ENCODE results near the gene PREX1. TPM values are rescaled to one million over a fixed set of nuclear protein-coding genes. Genes with fewer than 3 reads are reported as not detected.

Gene PREX1
- total RNA-seq, 2 experiments from 2014 or later: 36.5 to 39.2 TPM

GRCh38 chr20:48745330-48745729 lies 82.5 kb downstream of the PREX1 start:
- no peak overlapping the region for H3K27ac Mint-ChIP-seq
- H3K4me3 Mint-ChIP-seq: no peak overlapping the region
- CTCF ChIA-PET: interaction anchor here (0.7 kb wide), 1 partner anchor 141 kb away, joined by 3 read pairs; no protein-coding TSS in a partner anchor
- peaks cover 16% of the 10 kb centered on the region for H3K36me3 Mint-ChIP-seq (ENCODE audit: low read depth)
- POLR2A ChIA-PET: interaction anchor here (1.0 kb wide), 1 partner anchor 11 kb away, joined by 3 read pairs; no protein-coding TSS in a partner anchor
- no peaks in the 10 kb centered on the region for H3K9me3 Mint-ChIP-seq (ENCODE audit: low read depth)
- no peak for DNase-seq
- intact Hi-C loops (cut with DNase I, micrococcal nuclease): no loop called here
- ATAC-seq: no peak
- H3K4me1 Mint-ChIP-seq: peaks cover 24% of the 10 kb centered on the region
- H3K27me3 Mint-ChIP-seq: no peaks in the 10 kb centered on the region

- ChIA-PET POLR2A (no interaction called here), CTCF (interaction anchor here (1.1 kb wide), 1 partner anchor 18 kb away, joined by 3 read pairs; no protein-coding TSS in a partner anchor)
- intact Hi-C loops (cut with DNase I, micrococcal nuclease): no loop called here
- Mint-ChIP-seq H3K4me3 (no peak overlapping the region), H3K27ac (no peak overlapping the region), H3K4me1 (peaks cover 26% of the 10 kb centered on the region), H3K9me3 (ENCODE audit: low read depth) (no peaks in the 10 kb centered on the region), H3K27me3 (no peaks in the 10 kb centered on the region), H3K36me3 (ENCODE audit: low read depth) (peaks cover 14% of the 10 kb centered on the region)
- DNase-seq: no peak
- no peak for ATAC-seq
Measured at GRCh38 chr20:48744515-48744914, 83.3 kb downstream of the PREX1 start.

- Mint-ChIP-seq H3K4me3 (no peak overlapping the region), H3K9me3 (ENCODE audit: low read depth) (no peaks in the 10 kb centered on the region), H3K36me3 (ENCODE audit: low read depth) (peaks cover 14% of the 10 kb centered on the region), H3K27me3 (no peaks in the 10 kb centered on the region), H3K27ac (peak overlapping the region; percentile 6), H3K4me1 (peaks cover 28% of the 10 kb centered on the region)
- POLR2A ChIA-PET: no interaction called here
- ATAC-seq (no peak), DNase-seq (no peak)
- intact Hi-C loops (cut with DNase I, micrococcal nuclease): no loop called here
- CTCF ChIA-PET: interaction anchor here (1.1 kb wide), 1 partner anchor 17 kb away, joined by 3 read pairs; no protein-coding TSS in a partner anchor
Measured at GRCh38 chr20:48743807-48744206, 84.0 kb downstream of the PREX1 start.

GRCh38 chr20:48742912-48743680 lies 84.7 kb downstream of the PREX1 start:
- ChIA-PET CTCF (no interaction called here), POLR2A (no interaction called here)
- intact Hi-C loops (cut with DNase I, micrococcal nuclease): no loop called here
- H3K36me3 Mint-ChIP-seq (ENCODE audit: low read depth): peaks cover 14% of the 10 kb centered on the region
- ATAC-seq: no peak
- no peaks in the 10 kb centered on the region for H3K27me3 Mint-ChIP-seq
- H3K27ac Mint-ChIP-seq: peak overlapping the region; percentile 4
- no peak for DNase-seq
- H3K4me1 Mint-ChIP-seq: peaks cover 28% of the 10 kb centered on the region
- H3K4me3 Mint-ChIP-seq: no peak overlapping the region
- no peaks in the 10 kb centered on the region for H3K9me3 Mint-ChIP-seq (ENCODE audit: low read depth)

- intact Hi-C loops (cut with DNase I, micrococcal nuclease): no loop called here
- H3K4me1 Mint-ChIP-seq: peaks cover 33% of the 10 kb centered on the region
- H3K27ac Mint-ChIP-seq: no peak overlapping the region
- no peak overlapping the region for H3K4me3 Mint-ChIP-seq
- H3K9me3 Mint-ChIP-seq (ENCODE audit: low read depth): no peaks in the 10 kb centered on the region
- no peak for ATAC-seq
- DNase-seq: no peak
- peaks cover 19% of the 10 kb centered on the region for H3K36me3 Mint-ChIP-seq (ENCODE audit: low read depth)
- POLR2A ChIA-PET: no interaction called here
- CTCF ChIA-PET: no interaction called here
- H3K27me3 Mint-ChIP-seq: no peaks in the 10 kb centered on the region
Measured at GRCh38 chr20:48742233-48742632, 85.6 kb downstream of the PREX1 start.

- intact Hi-C loops (cut with DNase I, micrococcal nuclease): no loop called here
- DNase-seq: no peak
- Mint-ChIP-seq H3K4me3 (no peak overlapping the region), H3K9me3 (ENCODE audit: low read depth) (no peaks in the 10 kb centered on the region), H3K36me3 (ENCODE audit: low read depth) (peaks cover 22% of the 10 kb centered on the region), H3K27me3 (no peaks in the 10 kb centered on the region), H3K4me1 (peaks cover 34% of the 10 kb centered on the region), H3K27ac (no peak overlapping the region)
- ChIA-PET POLR2A (no interaction called here), CTCF (interaction anchor here (0.6 kb wide), 1 partner anchor 86 kb away, joined by 3 read pairs; no protein-coding TSS in a partner anchor)
- no peak for ATAC-seq
Measured at GRCh38 chr20:48741669-48742068, 86.1 kb downstream of the PREX1 start.

GRCh38 chr20:48740712-48741111 lies 87.1 kb downstream of the PREX1 start:
- intact Hi-C loops (cut with DNase I, micrococcal nuclease): no loop called here
- DNase-seq: no peak
- ChIA-PET CTCF (interaction anchor here (0.7 kb wide), 2 partner anchors 10 to 53 kb away, joined by 3 read pairs; no protein-coding TSS in a partner anchor), POLR2A (interaction anchor here (0.6 kb wide), 1 partner anchor 115 kb away, joined by 6 read pairs; no protein-coding TSS in a partner anchor)
- no peaks in the 10 kb centered on the region for H3K9me3 Mint-ChIP-seq (ENCODE audit: low read depth)
- no peaks in the 10 kb centered on the region for H3K27me3 Mint-ChIP-seq
- H3K36me3 Mint-ChIP-seq (ENCODE audit: low read depth): peaks cover 28% of the 10 kb centered on the region
- H3K4me3 Mint-ChIP-seq: no peak overlapping the region
- no peak for ATAC-seq
- H3K27ac Mint-ChIP-seq: no peak overlapping the region
- peaks cover 41% of the 10 kb centered on the region for H3K4me1 Mint-ChIP-seq

GRCh38 chr20:48740292-48740649 lies 87.5 kb downstream of the PREX1 start:
- H3K4me1 Mint-ChIP-seq: peaks cover 41% of the 10 kb centered on the region
- CTCF ChIA-PET: interaction anchor here (0.7 kb wide), 2 partner anchors 11 to 53 kb away, joined by 3 read pairs; no protein-coding TSS in a partner anchor
- H3K36me3 Mint-ChIP-seq (ENCODE audit: low read depth): peaks cover 28% of the 10 kb centered on the region
- POLR2A ChIA-PET: interaction anchor here (0.6 kb wide), 1 partner anchor 114 kb away, joined by 6 read pairs; no protein-coding TSS in a partner anchor
- no peaks in the 10 kb centered on the region for H3K27me3 Mint-ChIP-seq
- H3K4me3 Mint-ChIP-seq: no peak overlapping the region
- intact Hi-C loops (cut with DNase I, micrococcal nuclease): no loop called here
- ATAC-seq (no peak), DNase-seq (no peak)
- H3K9me3 Mint-ChIP-seq (ENCODE audit: low read depth): no peaks in the 10 kb centered on the region
- peak overlapping the region; percentile 71 for H3K27ac Mint-ChIP-seq

GRCh38 chr20:48739395-48740291 lies 88.2 kb downstream of the PREX1 start:
- DNase-seq (peak; percentile 65), ATAC-seq (peak; percentile 60)
- peaks cover 31% of the 10 kb centered on the region for H3K36me3 Mint-ChIP-seq (ENCODE audit: low read depth)
- peaks cover 41% of the 10 kb centered on the region for H3K4me1 Mint-ChIP-seq
- intact Hi-C loops (cut with DNase I, micrococcal nuclease): loop anchor here (1.0 to 5.0 kb wide), 7 partner anchors 21 to 108 kb away; no protein-coding TSS in a partner anchor
- POLR2A ChIA-PET: interaction anchor here (0.7 to 1.2 kb wide), 3 partner anchors 30 to 171 kb away, joined by 3 read pairs; no protein-coding TSS in a partner anchor
- peak overlapping the region; percentile 0 for H3K4me3 Mint-ChIP-seq
- no peaks in the 10 kb centered on the region for H3K27me3 Mint-ChIP-seq
- CTCF ChIA-PET: interaction anchor here (2.2 kb wide), 1 partner anchor 11 kb away, joined by 8 read pairs; no protein-coding TSS in a partner anchor
- H3K27ac Mint-ChIP-seq: peak overlapping the region; percentile 88
- no peaks in the 10 kb centered on the region for H3K9me3 Mint-ChIP-seq (ENCODE audit: low read depth)

- Mint-ChIP-seq H3K27me3 (no peaks in the 10 kb centered on the region), H3K4me1 (peaks cover 41% of the 10 kb centered on the region), H3K4me3 (peak overlapping the region; percentile 2), H3K36me3 (ENCODE audit: low read depth) (peaks cover 25% of the 10 kb centered on the region), H3K27ac (peak overlapping the region; percentile 88), H3K9me3 (ENCODE audit: low read depth) (no peaks in the 10 kb centered on the region)
- intact Hi-C loops (cut with DNase I, micrococcal nuclease): loop anchor here (1.0 to 5.0 kb wide), 7 partner anchors 22 to 109 kb away; no protein-coding TSS in a partner anchor
- ATAC-seq (peak; percentile 91), DNase-seq (peak; percentile 86)
- ChIA-PET POLR2A (interaction anchor here (0.5 to 1.2 kb wide), 5 partner anchors 31 to 172 kb away, joined by 3 read pairs; no protein-coding TSS in a partner anchor), CTCF (interaction anchor here (0.8 to 2.2 kb wide), 3 partner anchors 8 to 81 kb away, joined by 3 to 8 read pairs (median 6); no protein-coding TSS in a partner anchor)
Measured at GRCh38 chr20:48738399-48739304, 89.1 kb downstream of the PREX1 start.
